Measurements from ENCODE around the gene GCN1.
"Not testable (repeated sequence)": the region's sequence is repeated elsewhere in the genome, so short reads cannot be mapped to it uniquely, and the experiment has no call there.

The GCN1 gene

GRCh38 chr12:120213182-120213581 lies 18.7 kb upstream of the GCN1 start:
- not testable (repeated sequence) for DNase-seq (ENCODE audit: low read depth)

GRCh38 chr12:120212301-120212700 lies 17.8 kb upstream of the GCN1 start:
- DNase-seq (ENCODE audit: low read depth) = no peak

- DNase-seq (ENCODE audit: low read depth) = no peak
Measured at GRCh38 chr12:120211904-120212283, 17.4 kb upstream of the GCN1 start.

- DNase-seq (ENCODE audit: low read depth) = no peak
Measured at GRCh38 chr12:120211243-120211903, 16.9 kb upstream of the GCN1 start.

- no peak for DNase-seq (ENCODE audit: low read depth)
Measured at GRCh38 chr12:120209851-120210250, 15.3 kb upstream of the GCN1 start.

GRCh38 chr12:120207227-120207626 lies 12.7 kb upstream of the GCN1 start:
- DNase-seq (ENCODE audit: low read depth) = no peak

- not testable (repeated sequence) for DNase-seq (ENCODE audit: low read depth)
Measured at GRCh38 chr12:120206781-120207180, 12.3 kb upstream of the GCN1 start.

- no peak for DNase-seq (ENCODE audit: low read depth)
Measured at GRCh38 chr12:120206228-120206627, 11.7 kb upstream of the GCN1 start.

- no peak for DNase-seq (ENCODE audit: low read depth)
Measured at GRCh38 chr12:120204171-120204570, 9.7 kb upstream of the GCN1 start.

GRCh38 chr12:120200364-120200800 lies 5.9 kb upstream of the GCN1 start:
- no peak for DNase-seq (ENCODE audit: low read depth)

GRCh38 chr12:120199595-120200306 lies 5.2 kb upstream of the GCN1 start:
- no peak for DNase-seq (ENCODE audit: low read depth)

- no peak for DNase-seq (ENCODE audit: low read depth)
Measured at GRCh38 chr12:120199025-120199424, 4.5 kb upstream of the GCN1 start.

- DNase-seq (ENCODE audit: low read depth) = no peak
Measured at GRCh38 chr12:120197542-120197887, 3.0 kb upstream of the GCN1 start.

GRCh38 chr12:120196817-120197541 lies 2.5 kb upstream of the GCN1 start:
- not testable (repeated sequence) for DNase-seq (ENCODE audit: low read depth)

- no peak for DNase-seq (ENCODE audit: low read depth)
Measured at GRCh38 chr12:120196363-120196762, 1.8 kb upstream of the GCN1 start.

GRCh38 chr12:120194226-120194533 lies 335 bp downstream of the GCN1 start:
- no peak for DNase-seq (ENCODE audit: low read depth)

GRCh38 chr12:120193286-120193685 lies 1.2 kb downstream of the GCN1 start:
- DNase-seq (ENCODE audit: low read depth) = not testable (repeated sequence)

- DNase-seq (ENCODE audit: low read depth) = no peak
Measured at GRCh38 chr12:120190985-120191480, 3.5 kb downstream of the GCN1 start.

- DNase-seq (ENCODE audit: low read depth) = no peak
Measured at GRCh38 chr12:120190386-120190785, 4.1 kb downstream of the GCN1 start.

- no peak for DNase-seq (ENCODE audit: low read depth)
Measured at GRCh38 chr12:120186654-120187053, 7.9 kb downstream of the GCN1 start.

- DNase-seq (ENCODE audit: low read depth) = no peak
Measured at GRCh38 chr12:120183211-120183631, 11.3 kb downstream of the GCN1 start.

- DNase-seq (ENCODE audit: low read depth) = no peak
Measured at GRCh38 chr12:120181991-120182631, 12.4 kb downstream of the GCN1 start.

GRCh38 chr12:120180975-120181374 lies 13.5 kb downstream of the GCN1 start:
- DNase-seq (ENCODE audit: low read depth) = no peak

All from stimulated activated CD8-positive, alpha-beta memory T cell treated with anti-CD3 and anti-CD28 coated beads, Interleukin-4, amount 100 ng/mL, for 24 hours (primary cell).